Heart right ventricle (tissue), 16 donors: Measurements from ENCODE around the gene FHIT. TPM values are rescaled to one million over a fixed set of nuclear protein-coding genes. Genes with fewer than 3 reads are reported as not detected.
"Not testable (repeated sequence)": the region's sequence is repeated elsewhere in the genome, so short reads cannot be mapped to it uniquely, and the experiment has no call there.

Source experiments
- ATAC-seq, 8 donors: fragments of 200-7000 bp; cut with Tn5 transposase; one replicate each; pipeline ENCODE4 v1.9.1; 2020; ENCODE audit warnings: mild to moderate bottlenecking in 8 of 8, moderate library complexity in 8 of 8, moderate number of reproducible peaks in 1 of 8
- DNase-seq, 2 donors: peaks; one replicate each; pipeline ENCODE4 v3.0.0-alpha.2; 2020
- H3K27ac ChIP-seq, 10 donors: fragments of 200-600 bp; sonication (generic) in 2 of 10; one replicate each; pipeline versions ENCODE4 v1.5.0 to v1.8.0; 2020 to 2022; ENCODE audit warnings: mild to moderate bottlenecking in 3 of 10
- H3K27me3 ChIP-seq, 7 donors: fragments of 200-600 bp; one replicate each; pipeline ENCODE4 v1.8.0; 2021 to 2022; ENCODE audit warnings: mild to moderate bottlenecking in 2 of 7
- H3K36me3 ChIP-seq, 9 donors: fragments of 200-600 bp; sonication (generic) in 1 of 9; one replicate each; pipeline versions ENCODE4 v1.5.0 to v1.8.0; 2020 to 2022; ENCODE audit warnings: mild to moderate bottlenecking in 2 of 9
- H3K4me1 ChIP-seq, 9 donors: fragments of 200-600 bp; sonication (generic) in 1 of 9; one replicate each; pipeline versions ENCODE4 v1.5.0 to v1.8.0; 2020 to 2022; ENCODE audit warnings: mild to moderate bottlenecking in 4 of 9
- H3K4me3 ChIP-seq, 10 donors: fragments of 200-600 bp; sonication (generic) in 2 of 10; one replicate each; pipeline versions ENCODE4 v1.5.0 to v1.8.0; 2020 to 2022; ENCODE audit warnings: mild to moderate bottlenecking in 7 of 10, moderate library complexity in 2 of 10
- H3K9me3 ChIP-seq, 11 donors: fragments of 200-600 bp in 10 of 11; sonication (generic) in 2 of 11; one replicate each; pipeline versions ENCODE4 v1.5.0 to v1.8.0; 2013 to 2022; ENCODE audit warnings: mild to moderate bottlenecking in 2 of 11, control low read depth in 1 of 11, moderate library complexity in 1 of 11
- CTCF ChIP-seq, 9 donors: fragments of 200-600 bp; sonication (generic) in 2 of 9; IDR thresholded peaks; one replicate each; pipeline versions ENCODE4 v1.5.0 to v1.8.0; 2021 to 2022; ENCODE audit warnings: antibody characterized with exemption in 9 of 9, mild to moderate bottlenecking in 5 of 9, moderate library complexity in 1 of 9
- WGBS, 2 donors: extraction: QIAGEN DNeasy Blood & Tissue Kit; methylation state at CpG; one replicate each; pipeline ENCODE4 v1.1.7; 2013; ENCODE audit warnings: inconsistent platforms in 1 of 2; 5-methylcytosine and 5-hydroxymethylcytosine counted together
- intact Hi-C, 10 donors: fragments of 100-400 bp; cut with DNase I; formaldehyde crosslinking; loops; one replicate each; pipeline versions ENCODE4 v1.11.1 to v1.14.2; 2022
- polyA plus RNA-seq, 2 donors: library from polyadenylated mRNA; stranded (reverse); fragments of 200-250 nt; gene quantifications; one replicate each; pipeline ENCODE4 v1.2.3, GENCODE V29; 2013
- total RNA-seq, 10 donors: library from RNA; stranded (reverse); fragmentation: NEBNext Ultra II Directional in 3 of 10; extraction: Animal tissue kit (Norgen Biotek cat#: 25700) in 3 of 10; gene quantifications; one replicate each; pipeline versions ENCODE4 v1.2.1 to v1.2.4, GENCODE V29; 2021 to 2023
- donor health status: Arrhythmogenic right ventricular cardiomyopathy.
- donor health status: ischemic (EF 13 %, LVEDD 7.1; RV severe dilation, severe dysfunction).
- donor health status: healthy with polysubstance abuse.
- donor health status: DM: no; HTN: yes; CAD: no.
- donor health status: DM: no; HTN: no; CAD: no.
- donor health status: ischemic (EF 25% LVEDD 6.9; RV normal size, moderate dysfunction).
- donor health status: ischemic (EF 25% LVEDD 5.7; RV mildly dilated, moderate dysfunction).
- donor health status: healthy.
- donor health status: DM: yes; HTN: yes; CAD: no.
- donor health status: Ischemic cardiomyopathy.
- donor health status: ischemic (EF 35%, LVEDD 5.7; RV mildly dilated, moderate dysfunction).
- donor health status: nonischemic (EF 11% LVEDD 7.7; RV severe dilation, severe dysfunction).
- donor health status: DM: yes; HTN: yes; CAD: no.
- donor health status: PGD.
- donor health status: ischemic (EF 29% LVEDD 5.4; RV normal size, mild dysfunction).
- donor health status: nonischemic (EF 23%, LVEDD 6.1; RV moderate dilation, normal function).

The FHIT gene
- total and polyA plus RNA-seq, 12 donors, result 4.7 to 25.5 (median 18.3) TPM

- no peak for DNase-seq
- no peak for TF ChIP-seq CTCF (IDR thresholded peaks at IDR 0.05)
Observed at GRCh38 chr3:59803268-59803667, 1448.0 kb downstream of the FHIT start.

GRCh38 chr3:59802453-59802852, 1448.8 kb downstream of the FHIT start:
- H3K27me3 ChIP-seq, H3K4me1 ChIP-seq, H3K4me3 ChIP-seq, ATAC-seq, intact Hi-C loops, H3K9me3 ChIP-seq, DNase-seq, H3K36me3 ChIP-seq, H3K27ac ChIP-seq: not testable (repeated sequence)
- 89 to 91% methylated on average over 5 of the region's 5 CpGs for WGBS, 2 donors

More at GRCh38 chr3:59803268-59803667, 1448.0 kb downstream of the FHIT start:
- WGBS, 2 donors, result 87 to 88% methylated on average over 11 of the region's 11 CpGs
- ATAC-seq, result no peak
- Histone ChIP-seq H3K4me1 (no peaks in the 10 kb centered on the region), H3K9me3 (no peaks in the 10 kb centered on the region), H3K4me3 (no peak overlapping the region), H3K27ac (no peak overlapping the region), H3K27me3 (no peaks in the 10 kb centered on the region), H3K36me3 (no peaks in the 10 kb centered on the region)
- intact Hi-C loops, result no loop called here

GRCh38 chr3:59802045-59802444, 1449.2 kb downstream of the FHIT start:
- DNase-seq, result no peak
- Histone ChIP-seq H3K36me3 (no peaks in the 10 kb centered on the region), H3K27ac (no peak overlapping the region), H3K4me3 (no peak overlapping the region), H3K9me3 (no peaks in the 10 kb centered on the region), H3K27me3 (no peaks in the 10 kb centered on the region), H3K4me1 (no peaks in the 10 kb centered on the region)
- WGBS, 2 donors, result 83 to 90% methylated on average over 2 of the region's 2 CpGs
- no peak for TF ChIP-seq CTCF (IDR thresholded peaks at IDR 0.05)
- no peak for ATAC-seq
- intact Hi-C loops, result no loop called here

GRCh38 chr3:59800481-59800880, 1450.8 kb downstream of the FHIT start:
- TF ChIP-seq CTCF (IDR thresholded peaks at IDR 0.05), result no peak
- no peaks in the 10 kb centered on the region for H3K9me3 ChIP-seq
- 66 to 79% methylated on average over 2 of the region's 2 CpGs for WGBS, 2 donors

GRCh38 chr3:59798372-59799086, 1452.7 kb downstream of the FHIT start:
- no peak for TF ChIP-seq CTCF (IDR thresholded peaks at IDR 0.05)
- Histone ChIP-seq H3K9me3 (no peaks in the 10 kb centered on the region), H3K4me1 (no peaks in the 10 kb centered on the region), H3K4me3 (no peak overlapping the region), H3K27me3 (no peaks in the 10 kb centered on the region), H3K27ac (no peak overlapping the region), H3K36me3 (no peaks in the 10 kb centered on the region)
- 87 to 91% methylated on average over 6 of the region's 6 CpGs for WGBS, 2 donors
- DNase-seq (no peak), ATAC-seq (no peak)
- intact Hi-C loops, result no loop called here

More at GRCh38 chr3:59800481-59800880, 1450.8 kb downstream of the FHIT start:
- Histone ChIP-seq H3K27ac (no peak overlapping the region), H3K27me3 (no peaks in the 10 kb centered on the region), H3K4me3 (no peak overlapping the region), H3K4me1 (no peaks in the 10 kb centered on the region), H3K36me3 (no peaks in the 10 kb centered on the region)
- no peak for DNase-seq
- intact Hi-C loops, result no loop called here
- no peak for ATAC-seq
